ENCODE measurements around the gene CHRM2.

DNA sequence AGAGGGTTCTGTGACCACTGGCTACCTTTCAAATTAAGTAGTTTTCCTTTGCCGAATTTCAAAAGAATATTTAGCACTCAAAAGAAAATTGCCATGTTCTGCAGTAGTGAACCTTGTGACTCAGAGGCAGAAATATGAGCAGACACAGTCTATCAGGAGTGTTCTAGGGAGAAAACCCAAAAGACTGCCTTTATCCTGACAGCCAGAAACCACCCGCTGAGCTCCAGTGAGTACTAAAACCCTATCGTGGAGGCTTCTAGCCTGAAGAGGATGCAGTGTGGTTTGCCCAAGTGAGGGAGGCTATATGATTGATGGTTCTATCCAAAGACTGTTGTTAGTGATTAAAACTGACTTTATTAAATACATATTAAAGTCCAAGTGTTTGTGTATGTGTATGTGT, 21.9 kb downstream of the CHRM2 start:
- TF ChIP-seq, protein P1, sequence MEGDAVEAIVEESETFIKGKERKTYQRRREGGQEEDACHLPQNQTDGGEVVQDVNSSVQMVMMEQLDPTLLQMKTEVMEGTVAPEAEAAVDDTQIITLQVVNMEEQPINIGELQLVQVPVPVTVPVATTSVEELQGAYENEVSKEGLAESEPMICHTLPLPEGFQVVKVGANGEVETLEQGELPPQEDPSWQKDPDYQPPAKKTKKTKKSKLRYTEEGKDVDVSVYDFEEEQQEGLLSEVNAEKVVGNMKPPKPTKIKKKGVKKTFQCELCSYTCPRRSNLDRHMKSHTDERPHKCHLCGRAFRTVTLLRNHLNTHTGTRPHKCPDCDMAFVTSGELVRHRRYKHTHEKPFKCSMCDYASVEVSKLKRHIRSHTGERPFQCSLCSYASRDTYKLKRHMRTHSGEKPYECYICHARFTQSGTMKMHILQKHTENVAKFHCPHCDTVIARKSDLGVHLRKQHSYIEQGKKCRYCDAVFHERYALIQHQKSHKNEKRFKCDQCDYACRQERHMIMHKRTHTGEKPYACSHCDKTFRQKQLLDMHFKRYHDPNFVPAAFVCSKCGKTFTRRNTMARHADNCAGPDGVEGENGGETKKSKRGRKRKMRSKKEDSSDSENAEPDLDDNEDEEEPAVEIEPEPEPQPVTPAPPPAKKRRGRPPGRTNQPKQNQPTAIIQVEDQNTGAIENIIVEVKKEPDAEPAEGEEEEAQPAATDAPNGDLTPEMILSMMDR (IDR thresholded peaks at IDR 0.05) = no peak
- TF ChIP-seq ZFX (IDR thresholded peaks at IDR 0.05; ENCODE audit: borderline replicate concordance) = no peak
